SK-N-DZ (cell line): ENCODE results near the gene CEACAM18.

Source experiments
- DNase-seq: peaks from one replicate; pipeline ENCODE4 v3.0.0-alpha.2; 2015; ENCODE audit warnings: low spot score
- small RNA-seq, 2 experiments: library from RNA; depleted of rRNA; stranded (forward); fragments of <200 nt; gene quantifications; one replicate each; pipeline ENCODE3, GENCODE V24; 2014

CEACAM18 gene

DNA sequence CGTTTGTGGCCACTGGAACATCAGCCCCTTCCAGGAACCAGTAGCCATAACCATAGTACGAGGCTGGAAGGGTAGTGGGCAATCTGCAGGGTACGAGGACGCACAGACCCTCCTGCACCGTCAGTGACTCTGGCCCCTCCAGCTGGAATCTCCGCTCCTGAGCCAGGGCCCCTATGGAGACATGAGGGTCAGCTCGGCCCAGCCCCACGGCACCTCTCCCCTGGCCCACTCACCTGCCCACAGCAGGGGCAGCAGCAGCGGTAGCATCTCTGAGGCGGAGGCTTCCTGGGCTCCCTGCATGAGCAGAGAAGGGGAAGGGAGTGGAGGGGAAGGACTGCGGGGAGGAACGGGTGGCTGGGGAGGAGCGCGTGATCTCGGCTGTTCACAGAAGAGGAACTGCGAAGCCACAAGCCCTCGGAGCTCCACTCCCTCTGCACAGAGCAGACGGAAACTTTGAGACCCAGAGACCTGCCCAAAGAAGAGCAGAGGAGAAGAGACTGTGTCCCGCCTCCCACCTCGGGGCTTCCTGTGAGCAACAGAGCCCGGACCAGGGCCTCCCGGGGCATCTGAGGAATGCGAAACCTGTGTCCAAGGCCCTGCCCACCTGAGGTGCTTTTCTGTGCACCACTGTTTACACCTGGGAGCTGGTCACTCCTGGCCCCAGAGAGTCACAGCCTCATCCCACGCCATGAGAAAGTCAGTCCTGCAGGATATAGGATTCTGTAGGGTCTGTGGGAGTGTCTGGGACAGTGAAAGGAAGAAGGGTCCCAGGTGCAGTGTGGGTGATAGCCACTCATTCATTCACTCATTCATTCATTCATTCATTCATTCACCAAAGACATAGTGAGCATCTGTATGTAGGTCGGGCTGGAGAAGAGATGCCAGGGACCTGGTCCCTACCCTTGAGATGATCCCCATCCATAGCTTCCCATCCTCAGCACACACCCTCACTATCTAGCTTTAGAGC, 53.3 kb downstream of the CEACAM18 start, which contains the start of gene SIGLEC6:
TSS of gene SIGLEC6 (minus strand) at position 322 of the 967 bp plus-strand sequence. CDS start at position 300, 22 bp downstream.
- no peak for DNase-seq

DNA sequence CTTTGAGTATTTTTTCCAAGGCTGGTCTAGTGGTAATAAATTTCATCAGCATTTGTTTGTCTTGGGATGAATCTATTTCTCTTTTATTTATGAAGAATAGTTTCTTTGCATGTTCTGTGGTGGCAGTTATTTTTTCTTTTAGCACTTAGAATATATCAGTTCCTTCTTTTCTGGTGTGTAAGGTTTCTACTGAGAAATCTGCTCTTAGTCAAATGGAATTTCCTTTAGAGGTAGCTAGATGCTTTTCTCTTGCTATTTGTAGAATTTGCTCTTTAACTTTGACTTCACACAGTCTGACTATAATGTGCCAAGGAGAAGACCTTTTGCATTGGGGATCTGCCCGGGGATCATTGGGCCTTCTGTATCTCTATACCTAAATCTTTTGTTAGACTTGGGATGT, 57.2 kb downstream of the CEACAM18 start:
- DNase-seq: no peak

DNA sequence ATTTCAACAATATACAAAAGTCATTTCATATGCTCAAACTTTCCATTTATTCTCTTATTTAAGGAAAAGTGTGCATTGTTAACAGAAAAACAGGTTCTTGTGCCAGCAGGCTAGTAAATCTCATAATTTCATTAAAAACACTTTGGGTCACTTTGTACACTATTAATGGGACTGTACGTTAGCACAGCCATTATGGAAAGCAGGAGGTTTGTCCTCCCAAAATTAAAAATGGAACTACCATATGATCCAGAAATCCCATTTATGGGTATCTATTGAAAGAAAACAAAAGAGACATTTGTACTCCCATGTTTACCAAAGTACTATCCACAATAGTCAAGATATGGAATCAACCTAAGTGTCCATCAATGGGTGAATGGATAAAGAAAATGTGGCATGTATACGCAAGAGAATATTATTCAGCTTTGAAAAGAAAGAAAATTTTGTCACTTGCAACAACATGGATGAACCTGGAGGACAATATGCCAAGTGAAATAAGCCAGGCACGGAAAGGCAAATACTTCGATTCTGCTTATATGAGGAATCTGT, 61.6 kb downstream of the CEACAM18 start:
- no peak for DNase-seq

Small RNAs within 50 kb of the gene (small RNA-seq; reads per million reads assigned to genes)
- gene AC020914.3 (0 reads per million in 2 experiments), gene AC020914.5 (0 reads per million in 2 experiments)
